Ectodermal cell (in vitro differentiated cells): ENCODE results near the gene BHLHA9. TPM values are rescaled to one million over a fixed set of nuclear protein-coding genes. Genes with fewer than 3 reads are reported as not detected.
A peak's percentile ranks its signal among the peaks of the same experiment; 100 is the strongest.

ENCODE experiments used
- H3K27ac ChIP-seq: 2 replicates; pipeline ENCODE4 v1.7.0; 2013; ENCODE audit warnings: mild to moderate bottlenecking, low read depth, low read length; ENCODE audit not compliant: insufficient read depth, poor library complexity, severe bottlenecking
- H3K27me3 ChIP-seq: 2 replicates; pipeline ENCODE4 v1.7.0; 2013; ENCODE audit warnings: mild to moderate bottlenecking, low read length; ENCODE audit not compliant: insufficient read depth, control insufficient read depth, poor library complexity, severe bottlenecking
- H3K36me3 ChIP-seq: one replicate; pipeline ENCODE4 v1.7.0; 2013; ENCODE audit warnings: low read length; ENCODE audit not compliant: control insufficient read depth, insufficient read depth
- H3K4me1 ChIP-seq: one replicate; pipeline ENCODE4 v1.7.0; 2013; ENCODE audit warnings: low read length; ENCODE audit not compliant: control insufficient read depth, insufficient read depth
- H3K4me3 ChIP-seq: 2 replicates; pipeline ENCODE4 v1.7.0; 2013; ENCODE audit warnings: low read depth, low read length, control low read depth; ENCODE audit not compliant: insufficient read depth
- H3K9me3 ChIP-seq: 2 replicates; pipeline ENCODE4 v1.7.0; 2013; ENCODE audit warnings: mild to moderate bottlenecking, low read length, moderate library complexity; ENCODE audit not compliant: control insufficient read depth
- WGBS, 2 experiments: methylation state at CpG; one replicate each; pipeline ENCODE4 v1.1.7; 2013; ENCODE audit warnings: missing lambda C conversion rate in 2 of 2; 5-methylcytosine and 5-hydroxymethylcytosine counted together
- polyA plus RNA-seq, 4 experiments: library from polyadenylated mRNA; stranded (reverse); fragments of 50-300 nt; gene quantifications; one replicate each; pipeline ENCODE4 v1.2.3, GENCODE V29; 2013

The BHLHA9 gene
- not detected for polyA plus RNA-seq (2013, experiment 1 of 4)
- polyA plus RNA-seq (2013, experiment 2 of 4): not detected
- polyA plus RNA-seq (2013, experiment 3 of 4): not detected
- not detected for polyA plus RNA-seq (2013, experiment 4 of 4)

- Histone ChIP-seq H3K27ac (no peak within 1 kb of the TSS), H3K9me3 (no peaks in the 10 kb centered on the region), H3K27me3 (no peaks in the 10 kb centered on the region), H3K4me1 (no peaks in the 10 kb centered on the region), H3K36me3 (no peaks in the 10 kb centered on the region), H3K4me3 (no peak within 1 kb of the TSS)
- 94 to 95% methylated on average over 93 of the region's 93 CpGs for WGBS, 2 experiments
Observed at GRCh38 chr17:1270210-1271029, at the start of gene BHLHA9. TSS of gene BHLHA9 (plus strand) at chr17:1270444. CDS start at chr17:1270564, 120 bp downstream.

- H3K27me3 ChIP-seq: peaks cover 10% of the 10 kb centered on the region
Observed at GRCh38 chr17:1221209-1221608, 49.0 kb upstream of the BHLHA9 start.

DNA sequence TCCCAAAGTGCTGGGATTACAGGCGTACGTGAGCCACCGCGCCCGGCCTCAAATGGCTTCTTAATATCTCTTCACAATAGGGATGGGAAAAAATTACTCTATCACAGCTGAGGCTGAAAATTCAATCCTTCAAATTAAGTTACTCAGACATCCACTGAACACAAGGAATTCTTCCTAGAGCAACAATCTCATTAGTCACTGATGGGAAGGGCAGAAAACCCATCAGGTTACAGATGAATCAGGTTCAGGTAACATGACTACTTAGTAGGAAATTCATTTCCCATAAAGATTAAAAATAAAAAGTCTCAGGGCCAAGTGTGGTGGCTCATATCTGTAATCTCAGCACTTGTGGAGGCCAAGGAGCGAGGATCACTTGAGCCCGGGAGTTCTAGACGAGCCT lies 47.9 kb upstream of the BHLHA9 start:
- H3K9me3 ChIP-seq: no peaks in the 10 kb centered on the region
- H3K36me3 ChIP-seq: no peaks in the 10 kb centered on the region
- no peak overlapping the region for H3K27ac ChIP-seq
- H3K4me3 ChIP-seq: no peak overlapping the region
- H3K27me3 ChIP-seq: peaks cover 22% of the 10 kb centered on the region
- peaks cover under 1% of the 10 kb centered on the region for H3K4me1 ChIP-seq
- 94% methylated on average over 8 of the region's 8 CpGs for WGBS, 2 experiments

More at GRCh38 chr17:1221209-1221608, 49.0 kb upstream of the BHLHA9 start:
- WGBS, 2 experiments: 85 to 88% methylated on average over 7 of the region's 7 CpGs
- Histone ChIP-seq H3K4me3 (no peak overlapping the region), H3K27ac (no peak overlapping the region), H3K36me3 (no peaks in the 10 kb centered on the region), H3K9me3 (no peaks in the 10 kb centered on the region), H3K4me1 (peaks cover 11% of the 10 kb centered on the region)

DNA sequence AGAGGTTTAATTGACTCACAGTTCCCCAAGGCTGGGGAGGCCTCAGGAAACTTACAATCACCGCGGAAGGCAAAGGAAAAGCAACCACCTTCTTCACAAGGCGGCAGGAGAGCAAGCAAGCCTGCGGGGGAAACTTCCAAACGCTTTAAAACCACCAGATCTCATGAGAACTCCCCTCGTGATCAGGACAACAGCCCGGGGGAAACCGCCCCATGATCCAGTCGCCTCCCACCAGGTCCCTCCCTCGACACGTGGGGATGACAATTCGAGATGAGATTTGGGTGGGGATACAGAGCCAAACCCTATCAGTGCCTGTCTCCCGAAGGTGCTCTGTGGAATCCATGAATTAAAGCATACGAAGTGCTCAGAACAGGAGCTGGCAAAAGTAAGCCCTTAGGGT lies 46.6 kb upstream of the BHLHA9 start:
- 82 to 84% methylated on average over 14 of the region's 14 CpGs for WGBS, 2 experiments
- Histone ChIP-seq H3K4me3 (no peak overlapping the region), H3K36me3 (no peaks in the 10 kb centered on the region), H3K27ac (no peak overlapping the region), H3K27me3 (peaks cover 35% of the 10 kb centered on the region), H3K4me1 (no peaks in the 10 kb centered on the region), H3K9me3 (no peaks in the 10 kb centered on the region)

DNA sequence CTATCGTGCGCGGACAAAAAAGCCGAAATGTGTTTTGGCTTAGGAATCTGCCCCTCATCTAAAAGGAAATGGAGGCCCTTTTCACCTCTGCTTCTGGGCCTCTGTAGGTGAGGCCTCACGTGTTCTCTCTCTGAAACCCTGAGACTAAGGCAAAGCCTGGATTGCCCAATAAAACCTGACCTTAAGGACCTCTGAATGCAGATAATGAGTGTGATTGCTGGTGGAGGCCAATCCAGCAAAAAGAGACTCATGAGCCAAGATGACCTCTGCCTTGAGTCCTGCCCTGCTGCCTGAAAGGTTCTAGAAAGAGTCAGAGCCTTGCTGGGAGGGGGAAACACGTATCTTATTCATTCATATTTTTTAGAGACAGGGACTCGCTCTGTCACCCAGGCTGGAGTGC lies 45.9 kb upstream of the BHLHA9 start:
- H3K9me3 ChIP-seq: no peaks in the 10 kb centered on the region
- H3K27me3 ChIP-seq: peaks cover 42% of the 10 kb centered on the region
- no peaks in the 10 kb centered on the region for H3K36me3 ChIP-seq
- 87 to 88% methylated on average over 7 of the region's 7 CpGs for WGBS, 2 experiments
- H3K4me3 ChIP-seq: no peak overlapping the region
- no peaks in the 10 kb centered on the region for H3K4me1 ChIP-seq
- H3K27ac ChIP-seq: no peak overlapping the region

GRCh38 chr17:1226308-1226707 lies 43.9 kb upstream of the BHLHA9 start:
- H3K36me3 ChIP-seq: no peaks in the 10 kb centered on the region
- H3K27ac ChIP-seq: no peak overlapping the region
- 76 to 80% methylated on average over 3 of the region's 3 CpGs for WGBS, 2 experiments
- H3K9me3 ChIP-seq: no peaks in the 10 kb centered on the region
- peaks cover 61% of the 10 kb centered on the region for H3K27me3 ChIP-seq
- no peaks in the 10 kb centered on the region for H3K4me1 ChIP-seq
- no peak overlapping the region for H3K4me3 ChIP-seq

- Histone ChIP-seq H3K27me3 (peaks cover 72% of the 10 kb centered on the region), H3K4me3 (no peak overlapping the region), H3K9me3 (no peaks in the 10 kb centered on the region), H3K4me1 (no peaks in the 10 kb centered on the region), H3K36me3 (no peaks in the 10 kb centered on the region), H3K27ac (no peak overlapping the region)
- 76 to 80% methylated on average over 5 of the region's 5 CpGs for WGBS, 2 experiments
Observed at GRCh38 chr17:1227365-1227764, 42.9 kb upstream of the BHLHA9 start.

GRCh38 chr17:1227917-1228780 lies 42.1 kb upstream of the BHLHA9 start:
- 16 to 17% methylated on average over 58 of the region's 58 CpGs for WGBS, 2 experiments
- peaks cover 77% of the 10 kb centered on the region for H3K27me3 ChIP-seq
- no peaks in the 10 kb centered on the region for H3K36me3 ChIP-seq
- no peaks in the 10 kb centered on the region for H3K9me3 ChIP-seq
- H3K4me1 ChIP-seq: no peaks in the 10 kb centered on the region
- no peak overlapping the region for H3K4me3 ChIP-seq
- H3K27ac ChIP-seq: no peak overlapping the region

DNA sequence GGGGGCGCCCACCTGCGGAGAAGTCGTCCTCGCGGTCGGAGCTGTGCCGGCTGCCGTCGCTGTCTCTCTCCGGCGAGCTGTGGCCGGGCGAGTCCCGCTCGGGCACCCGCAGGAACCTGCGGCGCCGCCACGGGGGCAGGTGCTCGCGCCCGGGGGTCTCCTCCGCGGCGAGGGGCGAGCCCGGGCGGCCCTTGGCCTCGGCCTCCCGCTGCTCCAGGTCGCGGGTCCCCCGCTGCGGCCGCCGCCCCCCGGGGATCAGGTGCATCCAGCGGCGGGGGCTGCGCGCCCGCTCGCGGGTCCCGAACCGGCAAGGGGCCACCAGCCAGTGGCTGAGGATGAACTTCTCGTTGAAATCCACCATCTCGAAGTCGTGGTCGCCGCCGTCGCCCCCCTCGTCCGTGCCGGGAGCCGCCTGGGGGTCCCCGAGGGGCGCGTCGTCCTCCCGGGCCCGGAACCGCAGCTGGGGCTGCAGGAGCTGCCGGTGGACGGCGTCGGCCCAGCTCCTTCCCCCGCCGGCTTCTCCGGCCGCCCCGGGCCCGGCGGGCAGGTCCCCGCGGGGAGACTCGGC lies 41.4 kb upstream of the BHLHA9 start:
- no peaks in the 10 kb centered on the region for H3K4me1 ChIP-seq
- H3K27me3 ChIP-seq: peaks cover 77% of the 10 kb centered on the region
- no peaks in the 10 kb centered on the region for H3K9me3 ChIP-seq
- no peak overlapping the region for H3K27ac ChIP-seq
- H3K36me3 ChIP-seq: no peaks in the 10 kb centered on the region
- 2 to 3% methylated on average over 79 of the region's 79 CpGs for WGBS, 2 experiments
- H3K4me3 ChIP-seq: peak overlapping the region; percentile 23
